ENCODE measurements around the gene NABP1.

NABP1 gene

DNA sequence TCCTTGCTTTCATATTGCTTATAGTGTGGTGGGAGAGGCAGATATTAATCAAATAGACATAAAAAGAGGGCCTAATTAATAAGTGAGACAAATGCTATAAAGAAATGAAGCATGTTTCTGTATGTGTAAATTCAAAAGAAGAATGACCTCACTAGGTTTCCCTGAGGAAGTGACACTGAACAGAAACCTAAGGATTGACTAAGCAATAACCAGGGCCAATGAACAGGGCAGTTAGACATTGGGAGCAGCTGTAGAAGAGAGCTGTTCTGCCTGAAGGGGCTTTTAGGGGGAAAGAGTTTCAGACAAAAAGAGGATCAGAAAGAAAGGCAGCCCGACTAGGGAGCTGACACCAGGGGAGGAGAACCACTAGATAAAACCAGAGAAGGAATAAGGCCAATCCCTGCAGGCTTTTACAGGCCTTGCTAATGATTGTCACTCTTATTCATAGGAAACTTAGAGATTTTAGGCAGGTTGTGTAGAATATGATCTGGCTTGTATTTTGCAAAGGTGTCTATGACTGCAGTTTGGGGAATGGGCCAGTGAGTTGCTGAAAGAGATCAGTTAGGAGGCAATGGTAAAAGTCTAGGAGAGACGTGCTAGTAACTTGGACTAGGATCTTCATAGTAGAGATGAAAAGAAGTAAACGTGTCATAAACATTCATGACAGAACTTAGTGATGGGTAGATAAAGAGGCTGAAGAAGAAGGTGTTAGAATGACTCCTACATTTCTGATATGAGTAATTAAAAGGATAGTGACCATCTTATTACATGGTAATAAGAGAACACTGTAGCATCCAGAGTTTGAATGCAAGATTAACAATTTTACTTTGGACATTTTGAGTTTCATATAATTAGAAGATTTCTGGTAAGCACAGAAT lies 26.8 kb upstream of the NABP1 start:
- no peak overlapping the region for H3K9ac ChIP-seq (ENCODE audit: low read length)
- no peak for DNase-seq (ENCODE audit: low read depth)
- peaks cover 31% of the 10 kb centered on the region for H3K4me1 ChIP-seq (ENCODE audit: control insufficient read depth, insufficient read depth, low read length)
- H3K36me3 ChIP-seq (ENCODE audit: control insufficient read depth, insufficient read depth, low read length, severe bottlenecking), result no peaks in the 10 kb centered on the region
- H3K9me3 ChIP-seq (ENCODE audit: control insufficient read depth, low read length), result no peaks in the 10 kb centered on the region
- H3K27me3 ChIP-seq (replicated peaks; ENCODE audit: control insufficient read depth, insufficient read depth, low read length), result no peaks in the 10 kb centered on the region
- H3K4me3 ChIP-seq (ENCODE audit: low read length), result no peak overlapping the region

DNA sequence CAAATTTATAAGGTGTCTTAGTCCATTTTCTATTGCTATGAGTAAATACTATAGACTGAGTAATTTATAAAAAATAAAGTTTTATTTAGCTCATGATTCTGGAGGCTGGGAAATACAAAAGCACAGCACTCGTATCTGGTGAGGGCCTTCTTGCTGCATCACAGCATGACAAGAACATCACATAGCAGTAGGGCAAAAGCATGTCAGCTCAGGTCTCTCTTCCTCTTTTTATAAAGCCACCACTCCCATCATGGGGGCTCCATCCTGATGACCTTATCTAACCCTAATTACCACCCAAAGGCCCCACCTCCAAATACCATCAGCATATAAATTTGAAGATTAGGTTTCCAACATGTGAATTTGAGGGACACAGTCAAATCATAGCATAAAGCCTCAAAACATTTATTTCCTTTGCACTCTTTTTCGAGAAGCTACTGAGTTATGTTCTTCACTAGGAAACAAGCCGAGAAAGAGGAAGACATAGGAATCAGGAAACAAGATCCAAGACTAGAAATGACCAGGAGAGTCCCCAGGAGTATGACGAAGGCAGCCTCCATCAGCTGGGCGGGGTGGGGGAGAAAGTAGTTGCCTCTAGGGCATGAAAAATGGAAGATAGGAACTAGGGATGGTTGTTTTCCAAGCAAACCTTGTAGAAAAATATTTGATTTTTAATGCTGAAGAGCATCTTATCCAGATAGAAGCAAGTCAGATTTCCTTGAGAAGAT lies 24.1 kb upstream of the NABP1 start:
- H3K36me3 ChIP-seq (ENCODE audit: control insufficient read depth, insufficient read depth, low read length, severe bottlenecking), result no peaks in the 10 kb centered on the region
- DNase-seq (ENCODE audit: low read depth), result no peak

DNA sequence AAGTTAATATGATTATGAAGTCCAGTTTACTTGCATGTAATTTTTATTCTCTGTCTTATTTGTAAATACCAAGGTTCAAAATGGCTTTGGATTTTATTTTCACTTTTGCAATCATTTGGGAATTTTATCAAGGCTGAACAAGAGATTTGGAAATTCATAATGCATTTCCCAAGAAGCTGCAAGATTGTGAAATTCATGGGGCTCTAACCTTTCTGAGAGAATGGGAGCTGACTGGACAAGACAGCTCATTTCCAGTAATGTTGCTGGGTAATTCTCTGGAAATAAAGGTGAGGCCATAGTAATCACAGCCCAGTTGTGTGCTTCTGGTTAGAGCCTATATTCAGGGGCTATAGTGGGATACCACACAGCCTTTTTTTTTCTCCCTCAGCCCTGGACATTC lies 21.5 kb upstream of the NABP1 start:
- H3K36me3 ChIP-seq (ENCODE audit: control insufficient read depth, insufficient read depth, low read length, severe bottlenecking), result no peaks in the 10 kb centered on the region
- DNase-seq (ENCODE audit: low read depth), result peak; percentile 92
- H3K4me3 ChIP-seq (ENCODE audit: low read length), result peak overlapping the region; percentile 37
- H3K9ac ChIP-seq (ENCODE audit: low read length), result peak overlapping the region; percentile 73
- peaks cover 51% of the 10 kb centered on the region for H3K4me1 ChIP-seq (ENCODE audit: control insufficient read depth, insufficient read depth, low read length)
- no peaks in the 10 kb centered on the region for H3K9me3 ChIP-seq (ENCODE audit: control insufficient read depth, low read length)
- no peaks in the 10 kb centered on the region for H3K27me3 ChIP-seq (replicated peaks; ENCODE audit: control insufficient read depth, insufficient read depth, low read length)

More for the DNA sequence above, 24.1 kb upstream of the NABP1 start:
- Histone ChIP-seq H3K27me3 (replicated peaks; ENCODE audit: control insufficient read depth, insufficient read depth, low read length) (no peaks in the 10 kb centered on the region), H3K9me3 (ENCODE audit: control insufficient read depth, low read length) (no peaks in the 10 kb centered on the region), H3K4me3 (ENCODE audit: low read length) (no peak overlapping the region), H3K9ac (ENCODE audit: low read length) (no peak overlapping the region), H3K4me1 (ENCODE audit: control insufficient read depth, insufficient read depth, low read length) (peaks cover 41% of the 10 kb centered on the region)

DNA sequence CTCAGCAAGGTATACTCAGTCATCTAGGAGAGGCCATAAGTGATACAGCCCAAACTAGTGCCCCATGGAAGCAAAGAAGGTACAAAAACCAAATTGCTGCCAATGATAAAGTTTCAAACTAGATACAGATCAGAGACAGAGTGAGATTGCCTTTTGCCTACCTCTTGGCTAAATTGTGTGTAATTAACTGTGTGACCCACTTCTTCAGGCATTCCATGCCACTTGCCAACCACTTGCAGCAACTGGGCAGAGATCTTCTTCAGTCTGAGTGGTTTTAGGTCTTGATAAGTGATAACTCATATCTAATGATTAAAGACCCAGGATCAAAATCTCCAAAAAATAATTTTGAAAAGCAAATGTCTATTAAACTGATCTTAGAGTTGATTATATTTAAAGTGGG lies 21.1 kb upstream of the NABP1 start:
- DNase-seq (ENCODE audit: low read depth), result no peak

DNA sequence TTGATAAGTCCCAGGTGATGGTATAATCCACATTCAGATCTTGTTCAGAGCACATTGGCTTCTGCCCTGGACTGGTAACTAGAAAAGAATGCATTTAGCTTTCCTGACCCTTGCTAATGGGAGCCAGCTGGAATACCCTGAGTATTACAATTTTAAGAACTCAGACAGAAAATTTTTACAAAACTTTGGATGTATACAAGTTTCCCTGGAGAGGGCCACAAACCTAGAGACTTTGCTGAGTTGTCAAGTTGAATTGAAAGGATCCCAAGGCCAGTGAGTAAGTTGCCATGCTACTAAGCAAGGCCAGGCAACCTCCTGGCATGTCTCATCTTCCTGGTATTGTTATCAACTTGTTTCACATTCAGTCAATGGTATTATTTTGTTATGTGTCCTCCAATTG lies 20.0 kb upstream of the NABP1 start:
- Histone ChIP-seq H3K9me3 (ENCODE audit: control insufficient read depth, low read length) (no peaks in the 10 kb centered on the region), H3K4me3 (ENCODE audit: low read length) (peak overlapping the region; percentile 20), H3K4me1 (ENCODE audit: control insufficient read depth, insufficient read depth, low read length) (peaks cover 52% of the 10 kb centered on the region), H3K36me3 (ENCODE audit: control insufficient read depth, insufficient read depth, low read length, severe bottlenecking) (no peaks in the 10 kb centered on the region), H3K27me3 (replicated peaks; ENCODE audit: control insufficient read depth, insufficient read depth, low read length) (no peaks in the 10 kb centered on the region), H3K9ac (ENCODE audit: low read length) (peak overlapping the region; percentile 68)
- peak; percentile 80 for DNase-seq (ENCODE audit: low read depth)

More for the DNA sequence above, 21.1 kb upstream of the NABP1 start:
- Histone ChIP-seq H3K27me3 (replicated peaks; ENCODE audit: control insufficient read depth, insufficient read depth, low read length) (no peaks in the 10 kb centered on the region), H3K9me3 (ENCODE audit: control insufficient read depth, low read length) (no peaks in the 10 kb centered on the region), H3K4me3 (ENCODE audit: low read length) (peak overlapping the region; percentile 37), H3K36me3 (ENCODE audit: control insufficient read depth, insufficient read depth, low read length, severe bottlenecking) (no peaks in the 10 kb centered on the region), H3K4me1 (ENCODE audit: control insufficient read depth, insufficient read depth, low read length) (peaks cover 52% of the 10 kb centered on the region), H3K9ac (ENCODE audit: low read length) (peak overlapping the region; percentile 68)

DNA sequence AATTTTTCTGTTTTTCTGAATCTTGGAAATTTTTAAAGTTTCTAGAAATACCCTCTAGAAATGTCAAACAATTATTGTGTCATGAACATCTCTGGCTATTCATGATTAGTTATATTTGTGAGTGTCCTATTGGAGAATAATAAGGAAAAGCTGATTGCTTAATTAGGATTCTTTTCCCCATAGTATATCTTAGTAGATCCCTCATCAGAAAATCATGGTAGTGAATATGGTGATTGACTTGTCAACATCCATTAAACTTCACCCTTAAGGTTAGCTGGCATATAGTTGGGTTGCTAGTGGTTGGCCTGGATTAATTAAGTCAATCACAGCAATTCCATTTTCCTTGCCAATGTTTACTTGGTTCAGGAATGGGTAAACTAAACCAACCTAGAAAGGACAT lies 18.7 kb upstream of the NABP1 start:
- Histone ChIP-seq H3K27me3 (replicated peaks; ENCODE audit: control insufficient read depth, insufficient read depth, low read length) (no peaks in the 10 kb centered on the region), H3K9me3 (ENCODE audit: control insufficient read depth, low read length) (no peaks in the 10 kb centered on the region), H3K9ac (ENCODE audit: low read length) (no peak overlapping the region), H3K36me3 (ENCODE audit: control insufficient read depth, insufficient read depth, low read length, severe bottlenecking) (no peaks in the 10 kb centered on the region), H3K4me1 (ENCODE audit: control insufficient read depth, insufficient read depth, low read length) (peaks cover 52% of the 10 kb centered on the region), H3K4me3 (ENCODE audit: low read length) (no peak overlapping the region)
- no peak for DNase-seq (ENCODE audit: low read depth)

DNA sequence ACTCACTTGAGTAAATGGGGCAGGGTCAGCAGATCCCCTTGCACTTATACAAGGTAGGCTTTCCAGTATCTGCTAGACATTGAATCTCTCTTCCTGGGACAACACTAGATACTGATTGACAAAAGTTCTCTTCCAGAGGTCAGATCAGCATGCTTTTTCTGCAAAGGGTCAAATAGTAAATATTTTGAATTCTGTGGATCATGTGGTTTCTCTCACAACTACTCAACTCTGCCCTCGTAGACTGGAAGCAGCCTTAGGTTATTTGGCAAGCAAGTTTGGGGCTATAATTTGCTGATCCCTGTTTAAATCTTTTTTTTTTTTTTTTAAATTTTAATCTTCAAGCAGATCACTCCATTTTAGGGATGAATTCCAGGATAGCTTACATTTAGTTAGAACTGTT lies 17.4 kb upstream of the NABP1 start:
- DNase-seq (ENCODE audit: low read depth), result no peak
- Histone ChIP-seq H3K27me3 (replicated peaks; ENCODE audit: control insufficient read depth, insufficient read depth, low read length) (no peaks in the 10 kb centered on the region), H3K36me3 (ENCODE audit: control insufficient read depth, insufficient read depth, low read length, severe bottlenecking) (no peaks in the 10 kb centered on the region), H3K4me3 (ENCODE audit: low read length) (no peak overlapping the region), H3K4me1 (ENCODE audit: control insufficient read depth, insufficient read depth, low read length) (peaks cover 44% of the 10 kb centered on the region), H3K9me3 (ENCODE audit: control insufficient read depth, low read length) (no peaks in the 10 kb centered on the region), H3K9ac (ENCODE audit: low read length) (no peak overlapping the region)

DNA sequence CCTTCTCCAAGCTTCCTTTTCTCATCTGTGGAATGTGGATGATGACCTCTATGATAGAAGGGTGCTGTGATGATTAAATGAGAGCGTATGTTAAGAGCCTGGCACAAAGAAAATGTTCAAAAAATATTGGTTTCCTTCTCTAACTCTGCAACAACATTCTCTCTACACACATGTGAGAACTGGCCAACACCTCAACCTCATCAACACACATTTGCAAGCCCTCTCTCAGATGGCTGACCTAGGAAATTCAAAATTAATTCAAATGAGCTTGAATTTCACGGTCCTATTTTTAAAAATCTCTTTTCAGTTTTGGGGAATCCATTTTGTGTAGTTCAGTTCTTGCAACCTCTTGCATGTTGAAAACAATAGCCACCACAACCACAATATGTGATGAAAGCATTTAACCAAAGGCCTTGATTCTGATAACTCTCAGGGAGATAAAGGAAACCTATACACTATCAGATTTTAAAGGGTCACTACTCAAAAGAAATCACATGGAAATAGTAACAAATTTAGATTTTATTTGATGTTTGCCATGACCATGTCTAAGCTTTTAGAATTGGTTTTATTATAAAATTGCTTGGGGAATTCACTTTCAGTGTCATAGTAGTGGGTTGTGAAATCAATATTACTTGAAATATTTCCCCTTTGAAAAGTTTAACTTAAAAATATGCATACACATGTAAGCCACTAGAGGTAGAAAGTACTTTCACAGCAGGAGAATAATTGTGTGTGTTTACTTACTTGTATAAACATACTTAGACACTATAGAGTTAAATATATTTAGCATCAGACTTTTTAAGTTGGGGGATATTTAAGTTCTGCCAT lies 16.6 kb upstream of the NABP1 start:
- Histone ChIP-seq H3K36me3 (ENCODE audit: control insufficient read depth, insufficient read depth, low read length, severe bottlenecking) (no peaks in the 10 kb centered on the region), H3K4me1 (ENCODE audit: control insufficient read depth, insufficient read depth, low read length) (peaks cover 41% of the 10 kb centered on the region), H3K9ac (ENCODE audit: low read length) (no peak overlapping the region), H3K9me3 (ENCODE audit: control insufficient read depth, low read length) (no peaks in the 10 kb centered on the region), H3K27me3 (replicated peaks; ENCODE audit: control insufficient read depth, insufficient read depth, low read length) (no peaks in the 10 kb centered on the region), H3K4me3 (ENCODE audit: low read length) (no peak overlapping the region)
- no peak for DNase-seq (ENCODE audit: low read depth)

DNA sequence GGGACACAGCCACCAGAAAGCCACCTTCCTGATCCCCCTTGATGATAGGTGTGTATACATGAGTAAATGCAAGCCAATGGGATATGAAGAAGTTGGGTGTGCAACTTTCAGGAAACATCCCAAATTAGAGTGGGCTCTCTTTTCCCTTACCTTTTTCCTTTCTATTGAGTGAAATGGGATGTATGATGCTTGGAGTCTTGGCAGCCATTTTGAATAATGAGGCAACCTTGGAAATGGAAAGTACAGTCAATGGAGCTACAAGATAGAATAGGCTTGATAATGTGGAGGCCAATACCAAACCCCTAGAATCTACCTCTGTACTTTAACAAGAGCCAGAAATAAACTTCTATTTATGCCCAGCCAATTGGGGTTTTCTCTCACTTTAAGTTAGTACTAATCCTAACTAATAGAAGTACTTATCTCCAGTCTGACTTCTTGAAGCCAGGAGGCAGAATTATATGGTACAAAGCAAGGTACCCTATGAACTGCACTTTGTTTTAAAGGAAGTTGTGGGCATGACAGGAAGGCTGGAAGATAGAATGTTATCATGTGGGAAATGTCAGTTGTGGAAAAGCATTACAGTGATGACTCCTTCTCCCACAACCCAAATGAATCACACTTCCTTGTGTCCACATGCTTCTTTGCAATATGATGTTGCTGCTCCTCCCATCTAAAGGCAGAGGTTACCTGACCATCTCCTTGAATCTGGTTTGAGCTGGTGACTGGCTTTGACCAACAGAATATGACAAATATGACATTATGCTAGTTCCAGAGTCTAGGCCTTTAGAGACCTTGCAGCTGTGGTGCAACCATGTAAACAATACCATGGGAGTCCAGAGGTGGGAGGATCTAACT lies 12.9 kb upstream of the NABP1 start:
- no peak overlapping the region for H3K9ac ChIP-seq (ENCODE audit: low read length)
- H3K9me3 ChIP-seq (ENCODE audit: control insufficient read depth, low read length), result no peaks in the 10 kb centered on the region
- no peaks in the 10 kb centered on the region for H3K36me3 ChIP-seq (ENCODE audit: control insufficient read depth, insufficient read depth, low read length, severe bottlenecking)
- H3K27me3 ChIP-seq (replicated peaks; ENCODE audit: control insufficient read depth, insufficient read depth, low read length), result no peaks in the 10 kb centered on the region
- DNase-seq (ENCODE audit: low read depth), result no peak
- H3K4me3 ChIP-seq (ENCODE audit: low read length), result no peak overlapping the region
- peaks cover 27% of the 10 kb centered on the region for H3K4me1 ChIP-seq (ENCODE audit: control insufficient read depth, insufficient read depth, low read length)

DNA sequence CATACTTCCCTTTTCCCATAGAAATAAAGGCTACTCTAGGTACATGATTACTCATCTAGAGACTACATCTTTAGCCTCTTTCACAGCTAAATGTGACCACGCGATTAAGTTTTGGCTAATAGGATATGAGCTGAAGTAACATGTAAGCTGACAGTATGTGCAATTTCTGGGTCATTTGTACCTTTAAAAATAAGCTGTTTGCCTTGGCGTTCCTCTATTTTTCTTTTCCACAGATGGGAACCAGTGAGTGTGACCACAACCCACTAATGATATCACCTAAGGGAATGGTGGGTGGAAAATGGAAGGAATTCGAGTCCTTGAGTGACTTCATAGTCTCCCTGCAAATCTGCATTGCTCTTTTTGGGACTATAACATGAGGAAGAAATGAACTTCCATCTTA lies 11.7 kb upstream of the NABP1 start:
- Histone ChIP-seq H3K27me3 (replicated peaks; ENCODE audit: control insufficient read depth, insufficient read depth, low read length) (no peaks in the 10 kb centered on the region), H3K36me3 (ENCODE audit: control insufficient read depth, insufficient read depth, low read length, severe bottlenecking) (no peaks in the 10 kb centered on the region), H3K9ac (ENCODE audit: low read length) (no peak overlapping the region), H3K4me3 (ENCODE audit: low read length) (no peak overlapping the region), H3K4me1 (ENCODE audit: control insufficient read depth, insufficient read depth, low read length) (peaks cover 15% of the 10 kb centered on the region), H3K9me3 (ENCODE audit: control insufficient read depth, low read length) (no peaks in the 10 kb centered on the region)
- no peak for DNase-seq (ENCODE audit: low read depth)
